Sciatic nerve (tissue), 2 donors: ENCODE data around the gene NCAPD3. TPM values are rescaled to one million over a fixed set of nuclear protein-coding genes. Genes with fewer than 3 reads are reported as not detected.
"Not testable (repeated sequence)": the region's sequence is repeated elsewhere in the genome, so short reads cannot be mapped to it uniquely, and the experiment has no call there.

ENCODE experiments used
- ATAC-seq: fragments of 200-7000 bp; cut with Tn5 transposase; one replicate; pipeline ENCODE4 v1.9.1; 2020; ENCODE audit warnings: mild to moderate bottlenecking, moderate library complexity
- DNase-seq: peaks from one replicate; pipeline ENCODE4 v3.0.0-alpha.2; 2020; ENCODE audit warnings: low spot score
- intact Hi-C: fragments of 100-400 bp; cut with DNase I; formaldehyde crosslinking; loops from one replicate; pipeline ENCODE4 v1.14.2; 2022
- total RNA-seq: library from RNA; stranded (reverse); fragmentation: NEBNext Ultra II Directional; extraction: Animal tissue kit (Norgen Biotek cat#: 25700); gene quantifications from one replicate; pipeline ENCODE4 v1.2.1, GENCODE V29; 2021
- donor health status: DM: no; HTN: no; CAD: no.
- donor health status: DM: no; HTN: no; CAD: no.

The NCAPD3 gene
- total RNA-seq, 1 donor from 2014 or later = 14.2 TPM

DNA sequence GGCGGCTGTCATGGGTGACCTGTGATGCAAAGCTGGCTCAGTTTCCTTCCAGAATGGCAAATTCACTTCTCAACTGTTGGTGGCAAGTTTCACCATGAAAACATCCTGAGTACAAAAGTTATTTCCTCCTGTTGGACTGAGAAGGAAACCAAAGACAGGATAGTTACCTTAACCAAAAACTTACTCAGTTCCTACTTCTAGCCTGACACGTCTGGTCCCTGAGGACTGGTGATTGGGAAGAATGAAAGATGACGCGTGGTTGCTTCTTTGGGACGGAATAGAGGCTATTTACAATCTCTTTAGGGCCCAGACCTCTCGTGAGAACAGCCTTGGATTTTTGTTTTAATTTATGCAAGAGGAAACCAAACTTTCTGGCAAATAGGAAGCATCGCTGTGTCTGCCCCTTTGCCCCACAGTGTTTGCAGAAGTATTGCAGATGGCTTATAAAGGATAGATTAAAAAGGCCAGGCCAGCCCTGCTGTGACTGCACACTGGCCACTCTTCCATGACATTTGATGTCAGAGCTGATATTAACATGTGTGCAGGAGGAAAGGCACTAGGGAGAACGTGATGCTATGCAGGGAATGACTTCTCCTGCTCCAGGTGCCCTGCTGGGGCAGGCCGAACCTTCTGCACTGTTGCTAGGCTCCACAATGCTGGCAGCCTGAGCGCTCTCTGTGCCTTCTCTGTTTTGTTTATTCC, 8.3 kb upstream of the NCAPD3 start:
- intact Hi-C loops = no loop called here
- DNase-seq = no peak
- no peak for ATAC-seq

DNA sequence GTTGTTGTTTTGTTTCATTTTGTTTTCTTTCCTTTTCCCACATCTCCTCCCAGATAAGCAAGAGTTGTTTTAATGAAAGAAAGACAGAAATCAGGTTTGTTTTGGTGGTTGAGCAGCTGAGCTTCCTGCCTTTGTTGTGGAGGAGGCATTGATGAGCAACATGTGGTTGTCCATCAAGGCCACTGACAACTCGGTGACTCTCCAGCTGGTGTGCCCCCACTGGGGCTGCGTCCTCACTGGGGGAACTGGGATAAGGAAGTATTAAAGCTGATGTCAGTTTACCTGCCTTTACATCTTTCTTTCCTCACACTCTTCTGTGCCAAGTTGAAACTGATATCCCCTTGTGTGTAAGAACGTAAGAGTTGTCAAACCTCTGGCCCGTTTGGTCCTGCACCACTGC, 6.6 kb upstream of the NCAPD3 start:
- no peak for DNase-seq
- ATAC-seq = no peak
- intact Hi-C loops = no loop called here

GRCh38 chr11:134229126-134229790, 5.5 kb upstream of the NCAPD3 start:
- no peak for DNase-seq
- intact Hi-C loops = no loop called here
- no peak for ATAC-seq

DNA sequence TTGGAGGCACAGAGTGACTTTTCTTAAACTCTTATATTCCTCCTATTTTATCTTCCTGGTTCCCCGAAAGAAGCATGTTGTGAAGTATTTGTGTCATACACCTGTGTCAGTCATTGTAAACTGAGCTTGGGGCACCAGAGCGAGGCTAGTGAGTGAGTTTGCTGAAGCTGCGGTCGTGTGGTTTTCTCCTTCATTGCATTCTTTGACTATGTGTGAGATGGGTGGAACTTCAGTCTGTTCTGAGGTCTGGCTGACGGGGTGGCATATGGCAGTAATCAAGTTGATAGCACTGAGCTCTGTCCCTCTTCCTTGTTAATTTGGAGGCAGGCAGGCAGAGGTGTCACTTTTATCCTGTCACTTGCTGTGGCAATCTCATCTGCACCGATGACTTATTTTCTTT, 4.9 kb upstream of the NCAPD3 start:
- DNase-seq (no peak), ATAC-seq (no peak)
- intact Hi-C loops = no loop called here

DNA sequence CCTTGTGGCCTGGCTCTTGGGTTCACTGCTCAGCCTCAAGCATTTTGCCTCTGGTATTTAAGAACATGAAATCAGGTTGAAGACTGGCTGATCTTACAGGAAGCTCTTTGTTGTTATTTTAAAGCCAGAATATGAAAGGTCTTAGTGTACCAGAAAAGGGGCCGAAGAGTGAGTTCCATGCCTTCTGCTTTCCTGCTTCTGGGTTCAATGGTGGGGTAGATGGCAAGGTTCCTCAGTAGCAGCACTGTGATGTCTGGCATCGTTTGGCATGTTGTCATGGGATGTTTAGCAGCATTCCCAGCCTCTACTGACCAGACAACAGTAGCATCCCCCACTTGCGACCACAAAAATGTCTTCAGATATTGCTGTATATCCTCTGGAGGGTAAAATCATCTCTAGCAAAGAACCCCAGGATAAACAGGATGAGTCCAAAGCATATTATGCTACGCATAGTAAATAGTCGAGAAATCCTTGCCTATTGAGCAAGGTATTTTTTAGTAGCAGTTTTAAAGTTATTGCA, 3.1 kb upstream of the NCAPD3 start:
- ATAC-seq (no peak), DNase-seq (no peak)
- intact Hi-C loops = no loop called here

DNA sequence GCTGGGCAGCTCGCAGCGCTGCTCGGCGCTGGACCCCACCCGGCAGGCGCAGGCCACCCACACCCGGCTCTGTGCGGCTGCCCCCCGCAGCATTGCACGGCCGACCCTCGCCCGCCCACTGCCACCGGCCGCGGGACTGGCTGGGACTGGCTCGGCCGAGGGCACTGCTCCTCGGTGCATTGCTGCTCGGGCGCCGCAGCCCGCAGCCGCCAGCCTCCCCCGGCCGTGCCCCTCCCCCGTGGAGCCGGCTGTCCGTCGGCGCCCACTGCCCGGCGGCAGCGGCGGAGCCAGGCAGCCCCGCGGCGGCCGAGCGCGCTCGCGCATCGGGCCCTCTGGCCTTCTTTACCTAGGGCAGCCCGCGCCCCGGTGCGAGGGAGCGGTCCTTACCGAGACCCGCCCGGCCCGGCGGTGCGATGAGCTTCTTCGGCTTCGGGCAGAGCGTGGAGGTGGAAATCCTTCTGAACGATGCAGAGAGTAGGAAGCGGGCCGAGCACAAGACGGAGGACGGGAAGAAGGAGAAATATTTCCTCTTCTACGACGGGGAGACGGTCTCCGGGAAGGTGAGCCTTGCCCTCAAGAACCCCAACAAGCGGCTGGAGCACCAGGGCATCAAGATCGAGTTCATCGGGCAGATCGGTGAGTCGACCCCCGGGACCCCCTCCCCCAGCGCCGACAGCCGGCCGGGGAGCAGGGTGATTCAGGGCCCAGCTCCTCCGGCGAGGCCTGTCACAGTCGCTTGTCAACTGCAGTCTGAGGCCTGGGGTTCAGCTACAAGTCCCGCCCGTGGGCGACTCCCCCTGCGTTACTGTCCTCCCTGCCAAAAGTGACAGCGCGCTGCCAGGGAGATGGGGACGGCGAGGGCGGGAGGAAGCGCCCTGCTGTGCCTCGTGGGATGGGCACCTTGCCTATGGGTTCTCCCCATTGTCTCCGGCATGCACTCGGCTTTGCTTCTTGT, 1.2 kb upstream of the NCAPD3 start:
- DNase-seq (peak; percentile 74), ATAC-seq (peak; percentile 2)
- intact Hi-C loops = loop anchor here (5.0 kb wide), 1 partner anchor 1803 kb away; no protein-coding TSS in a partner anchor

GRCh38 chr11:134223121-134223520, 646 bp downstream of the NCAPD3 start:
- ATAC-seq (no peak), DNase-seq (no peak)
- intact Hi-C loops = loop anchor here (5.0 kb wide), 1 partner anchor 1801 kb away; no protein-coding TSS in a partner anchor

GRCh38 chr11:134216816-134217215, 7.0 kb downstream of the NCAPD3 start:
- ATAC-seq = no peak
- DNase-seq = no peak
- intact Hi-C loops = no loop called here

DNA sequence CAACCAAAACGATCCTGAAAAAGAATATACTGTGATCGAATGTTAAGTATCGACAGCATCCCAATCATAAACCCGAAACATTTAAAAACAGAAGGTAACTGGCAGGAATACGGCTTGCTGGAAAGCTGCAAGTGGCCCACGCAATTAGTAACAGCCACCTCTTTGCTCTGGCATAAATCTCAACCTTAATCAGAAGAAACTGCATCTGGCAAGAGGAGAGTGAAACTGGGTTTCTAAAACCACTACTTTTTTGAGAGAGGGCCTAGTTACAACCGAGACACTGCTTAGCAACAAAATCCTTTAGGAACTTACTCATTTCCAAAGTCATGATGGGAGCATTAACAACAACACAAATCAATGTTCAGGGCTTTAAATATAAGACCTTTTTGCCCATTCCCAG, 7.9 kb downstream of the NCAPD3 start:
- no peak for DNase-seq
- no peak for ATAC-seq
- intact Hi-C loops = no loop called here

GRCh38 chr11:134207538-134208239, 16.1 kb downstream of the NCAPD3 start:
- intact Hi-C loops = no loop called here
- DNase-seq = no peak
- ATAC-seq = no peak

DNA sequence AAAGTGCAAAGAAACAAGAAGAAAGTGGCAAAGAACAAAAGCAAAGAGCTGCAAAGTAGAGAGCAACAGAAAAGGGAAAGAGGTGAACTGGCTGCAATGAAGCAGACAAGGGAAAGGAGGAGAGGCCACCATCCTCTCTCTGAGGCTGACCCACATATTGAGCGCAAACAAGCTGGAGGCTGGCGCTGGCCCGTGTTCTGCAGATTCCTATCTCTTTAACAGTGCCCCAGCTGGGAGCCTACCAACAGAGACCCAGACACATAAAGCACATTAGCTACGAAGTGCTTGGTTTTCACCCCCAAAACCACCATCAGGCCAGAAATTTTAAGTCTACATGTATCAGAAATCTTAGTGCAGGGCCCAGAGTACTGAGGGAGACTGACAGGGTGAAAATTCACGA, 17.6 kb downstream of the NCAPD3 start:
- ATAC-seq = no peak
- DNase-seq = no peak
- intact Hi-C loops = no loop called here

GRCh38 chr11:134205729-134206128, 18.0 kb downstream of the NCAPD3 start:
- ATAC-seq = no peak
- DNase-seq = no peak
- intact Hi-C loops = no loop called here

DNA sequence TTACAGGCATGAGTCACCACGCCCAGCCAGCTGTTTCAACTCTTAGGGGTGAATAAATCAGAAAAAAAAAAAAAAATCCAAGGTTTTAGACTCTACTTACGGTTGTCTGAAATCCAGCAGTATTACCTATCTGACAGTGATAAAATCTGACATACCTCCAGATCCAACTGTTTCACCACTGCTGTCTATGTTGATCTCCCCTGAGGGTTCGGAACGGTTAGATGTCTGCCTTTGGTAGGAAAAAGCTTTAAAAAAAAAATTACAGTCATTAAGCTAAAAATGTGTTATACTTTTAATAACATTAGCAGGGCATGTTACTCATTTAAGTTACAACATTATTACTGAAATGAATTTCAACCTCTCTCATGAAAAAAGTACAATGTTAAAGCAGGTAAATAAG, 21.1 kb downstream of the NCAPD3 start:
- ATAC-seq (no peak), DNase-seq (no peak)
- intact Hi-C loops = no loop called here

DNA sequence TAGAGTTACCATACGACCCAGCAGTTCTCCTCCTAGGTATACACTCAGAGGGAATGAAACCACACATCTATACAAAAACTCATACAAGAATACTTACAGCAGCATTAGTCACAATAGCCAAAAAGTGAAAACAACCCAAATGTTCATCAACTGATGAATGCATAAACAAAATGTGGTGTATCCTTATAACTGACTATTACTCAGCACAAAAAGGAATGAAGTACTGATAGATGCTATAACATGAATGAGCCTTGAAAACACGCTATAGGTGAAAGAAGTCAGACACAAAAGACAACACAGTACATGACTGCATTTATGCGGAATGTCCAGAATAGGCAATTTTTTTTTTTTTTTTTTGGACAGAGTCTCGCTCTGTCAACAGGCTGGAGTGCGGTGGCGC, 23.1 kb downstream of the NCAPD3 start:
- intact Hi-C loops = no loop called here
- no peak for DNase-seq
- ATAC-seq = no peak

- DNase-seq = no peak
- ATAC-seq = no peak
- intact Hi-C loops = no loop called here
Observed at GRCh38 chr11:134199531-134199930, 24.2 kb downstream of the NCAPD3 start.

DNA sequence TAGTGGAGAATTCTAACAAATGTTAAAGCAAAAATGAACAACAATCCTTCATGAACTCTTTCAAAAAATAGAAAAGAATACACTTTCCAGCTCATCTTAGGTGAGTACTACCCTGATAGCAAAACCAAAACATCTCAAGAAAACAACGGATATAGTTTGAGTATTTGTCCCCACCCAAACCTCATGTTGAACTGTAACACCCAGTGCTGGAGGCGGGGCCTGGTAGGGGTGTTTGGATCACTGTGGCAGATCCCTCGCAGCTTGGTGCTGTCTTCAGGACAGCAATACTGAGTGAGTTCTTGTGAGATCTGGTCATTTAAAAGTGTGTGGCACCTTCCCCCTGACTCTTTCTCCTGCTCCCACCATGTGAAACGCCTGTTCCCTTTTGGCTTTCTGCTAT, 27.0 kb downstream of the NCAPD3 start:
- intact Hi-C loops = no loop called here
- no peak for ATAC-seq
- no peak for DNase-seq

DNA sequence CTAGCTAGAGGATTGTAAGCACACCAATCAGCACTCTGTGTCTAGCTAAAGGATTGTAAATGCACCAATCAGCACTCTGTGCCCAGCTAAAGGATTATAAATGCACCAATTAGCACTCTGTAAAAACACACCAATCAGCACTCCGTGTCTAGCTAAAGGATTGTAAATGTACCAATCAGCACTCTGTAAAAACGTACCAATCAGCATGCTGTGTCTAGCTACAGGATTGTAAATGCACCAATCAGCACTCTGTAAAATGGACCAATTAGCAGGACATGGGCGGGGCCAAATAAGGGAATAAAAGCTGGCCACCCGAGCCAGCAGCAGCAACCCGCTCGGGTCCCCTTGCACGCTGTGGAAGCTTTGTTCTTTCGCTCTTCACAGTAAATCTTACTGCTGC, 35.7 kb downstream of the NCAPD3 start:
- intact Hi-C loops, DNase-seq, ATAC-seq: not testable (repeated sequence)

DNA sequence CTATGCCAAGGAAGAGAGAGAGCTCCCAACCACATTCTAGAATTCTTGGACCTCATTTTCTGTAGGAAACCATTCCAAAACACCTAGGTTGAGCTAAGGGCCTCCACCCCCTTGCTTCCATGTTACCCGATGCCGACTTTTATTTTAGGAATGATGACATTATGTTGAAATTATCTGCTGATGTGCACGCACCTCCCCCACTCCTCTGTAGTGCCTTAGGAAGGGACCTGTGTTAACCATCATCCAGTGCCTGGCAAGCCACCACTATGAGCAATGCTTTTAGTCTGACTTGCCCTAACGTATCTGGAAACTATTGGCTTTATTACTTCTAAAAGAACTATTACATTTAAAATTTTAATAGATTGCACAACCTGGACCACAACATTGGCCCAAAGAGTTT, 42.1 kb downstream of the NCAPD3 start:
- ATAC-seq (peak; percentile 36), DNase-seq (no peak)

More for the DNA sequence above, 42.1 kb downstream of the NCAPD3 start:
- intact Hi-C loops = no loop called here
